NCI-H524 (cell line): Measurements from ENCODE around the gene RASAL2.
"Not testable (repeated sequence)": the region's sequence is repeated elsewhere in the genome, so short reads cannot be mapped to it uniquely, and the experiment has no call there.

Source experiments
- DNase-seq, 2 experiments: peaks; one replicate each; lab custom pipeline; 2025; lab: John Stamatoyannopoulos, UW

Gene RASAL2

DNA sequence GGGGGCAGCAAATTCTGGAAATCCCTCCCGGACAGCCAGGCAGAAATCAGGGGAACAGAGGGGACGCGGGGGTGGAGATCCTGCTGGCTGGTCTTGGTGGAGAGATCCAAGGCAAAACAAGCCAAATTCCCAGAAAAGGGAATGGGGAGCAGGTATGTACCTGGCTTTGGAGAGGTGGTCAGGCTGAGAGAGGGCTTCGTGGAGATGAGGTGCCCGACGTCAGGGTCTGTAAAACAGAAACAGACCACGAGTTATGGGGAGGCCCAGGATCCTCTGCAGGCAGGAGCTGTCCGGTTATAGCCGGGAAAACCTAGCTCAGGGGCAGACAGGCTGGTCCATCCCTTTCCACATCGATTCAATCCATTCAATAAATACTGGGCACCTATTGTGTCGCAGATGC lies 398.4 kb downstream of the RASAL2 start:
- no peak for DNase-seq

GRCh38 chr1:178493301-178493741 lies 399.4 kb downstream of the RASAL2 start:
- no peak for DNase-seq

DNA sequence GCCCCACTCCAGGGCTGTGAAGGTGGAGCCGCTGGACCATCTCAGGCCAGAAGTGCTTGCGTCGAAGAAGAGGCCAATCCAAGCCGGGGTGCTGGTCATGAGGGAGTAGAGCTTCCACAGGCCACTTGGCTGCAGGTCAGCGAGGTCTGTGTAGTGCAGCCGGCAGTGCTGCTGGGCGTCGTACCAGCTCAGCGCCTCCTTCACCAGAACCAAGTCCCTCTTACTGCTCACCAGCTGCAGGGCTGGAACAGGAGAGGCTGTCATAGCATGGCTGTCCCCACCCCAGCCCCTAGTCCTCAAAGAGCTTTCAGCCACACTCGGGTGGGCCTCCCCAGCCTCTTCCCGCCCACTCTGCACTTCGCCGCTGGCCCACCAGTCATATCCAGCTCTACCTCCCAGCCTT lies 400.7 kb downstream of the RASAL2 start:
- no peak for DNase-seq

GRCh38 chr1:178495158-178495557 lies 401.3 kb downstream of the RASAL2 start:
- DNase-seq: no peak

DNA sequence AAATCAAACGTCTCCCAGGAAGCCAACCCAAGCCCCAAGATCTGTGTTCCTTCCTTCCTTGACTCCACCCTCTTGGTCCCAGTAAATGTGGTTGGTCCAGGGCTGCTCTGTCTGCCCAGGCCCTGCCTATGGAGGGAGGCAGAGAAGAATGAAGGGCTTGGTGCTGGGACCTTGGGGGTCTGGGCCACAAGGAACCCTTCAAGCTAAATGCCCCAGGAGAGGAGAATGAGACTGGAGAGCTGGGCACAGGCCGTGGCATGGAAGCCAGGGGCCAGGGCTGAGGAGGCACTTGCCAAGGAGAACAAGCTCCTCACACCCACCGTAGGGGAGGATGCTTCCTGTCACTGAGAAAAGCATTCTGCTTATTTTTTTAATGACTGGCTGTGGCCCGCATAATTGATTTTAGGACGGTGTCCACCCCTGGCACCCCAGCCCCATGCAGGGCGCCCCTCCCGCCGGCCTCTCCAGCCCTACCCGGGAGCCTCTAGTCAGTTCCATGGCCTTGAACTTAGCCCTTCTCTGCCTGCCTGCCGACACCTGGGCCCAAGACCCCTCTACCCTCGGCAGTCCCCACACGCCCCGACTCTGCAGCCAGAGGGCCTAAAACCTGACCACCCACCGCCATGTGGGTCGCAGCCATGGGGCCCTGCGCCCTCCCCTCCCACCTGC lies 402.0 kb downstream of the RASAL2 start:
- no peak for DNase-seq

GRCh38 chr1:178496410-178497135 lies 402.7 kb downstream of the RASAL2 start, which contains the start of gene CLEC20A:
Gene CLEC20A (minus strand): TSS chr1:178496964. CDS start chr1:178496939, 25 bp downstream.
- no peak for DNase-seq

GRCh38 chr1:178497903-178498478 lies 404.1 kb downstream of the RASAL2 start:
- DNase-seq: no peak

GRCh38 chr1:178498896-178499675 lies 405.2 kb downstream of the RASAL2 start:
- DNase-seq: no peak

DNA sequence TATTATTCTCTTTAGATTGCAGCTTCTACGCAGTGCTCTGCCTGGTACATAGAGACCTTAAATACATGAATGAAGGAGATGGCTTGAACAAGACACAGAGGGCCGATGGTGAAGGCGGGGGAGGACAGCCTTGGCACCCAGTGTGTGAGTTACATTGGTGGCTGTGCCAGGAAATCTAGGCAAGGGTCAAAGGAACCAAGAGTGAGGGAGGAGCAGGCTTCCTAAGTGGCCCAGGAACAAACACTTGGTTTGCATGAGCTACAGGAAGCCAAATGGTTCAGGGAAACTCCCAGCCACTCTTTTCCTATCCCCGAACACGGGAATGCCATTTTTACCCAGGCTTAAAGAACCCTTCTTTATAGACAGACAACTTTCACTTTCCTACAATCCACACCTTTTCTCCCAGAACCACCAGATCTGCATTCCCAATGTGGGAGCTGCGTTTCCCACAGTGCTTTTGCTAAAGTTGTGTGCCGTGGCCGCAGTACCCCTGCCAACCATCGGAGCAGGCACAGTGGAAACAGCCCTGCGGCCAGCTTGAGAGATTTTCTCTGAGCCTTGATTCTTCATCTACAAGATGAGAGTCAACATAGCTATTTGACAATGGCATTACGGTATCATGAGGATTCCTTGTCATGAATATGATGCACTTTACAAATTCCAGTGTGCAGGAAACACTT lies 406.3 kb downstream of the RASAL2 start:
- no peak for DNase-seq

- DNase-seq: no peak
Measured at GRCh38 chr1:178500936-178501554, 407.1 kb downstream of the RASAL2 start.

DNA sequence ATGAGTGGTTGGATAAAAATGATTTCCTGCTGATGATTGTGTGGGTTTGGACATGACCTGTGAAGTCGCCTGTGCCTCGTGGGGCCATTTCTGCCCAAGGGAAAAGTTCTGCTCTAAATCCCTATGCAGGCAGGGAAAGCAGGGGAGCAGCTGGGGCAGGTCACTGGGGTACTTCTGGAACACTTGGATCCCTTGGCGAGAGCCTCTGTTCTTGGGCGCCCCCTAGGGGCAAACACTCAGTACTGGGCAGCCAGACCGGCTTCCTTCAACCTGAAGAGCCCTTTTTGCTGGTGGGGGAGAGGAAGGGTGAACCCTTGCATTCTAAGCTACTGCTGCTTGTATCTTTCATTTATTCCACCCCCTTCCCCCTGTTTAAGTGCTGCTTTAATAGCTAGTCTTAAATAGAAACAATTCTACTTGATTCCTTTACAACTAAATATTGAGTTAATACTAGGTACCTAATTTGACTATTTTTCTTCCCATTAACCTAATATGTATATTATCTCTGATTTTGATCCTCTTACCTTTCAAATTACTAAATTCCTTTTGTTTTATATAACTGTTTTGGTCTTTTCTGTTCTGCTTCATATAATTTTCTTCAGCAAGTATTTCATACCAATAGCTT lies 407.9 kb downstream of the RASAL2 start:
- DNase-seq: peak; percentile 23 to 76

DNA sequence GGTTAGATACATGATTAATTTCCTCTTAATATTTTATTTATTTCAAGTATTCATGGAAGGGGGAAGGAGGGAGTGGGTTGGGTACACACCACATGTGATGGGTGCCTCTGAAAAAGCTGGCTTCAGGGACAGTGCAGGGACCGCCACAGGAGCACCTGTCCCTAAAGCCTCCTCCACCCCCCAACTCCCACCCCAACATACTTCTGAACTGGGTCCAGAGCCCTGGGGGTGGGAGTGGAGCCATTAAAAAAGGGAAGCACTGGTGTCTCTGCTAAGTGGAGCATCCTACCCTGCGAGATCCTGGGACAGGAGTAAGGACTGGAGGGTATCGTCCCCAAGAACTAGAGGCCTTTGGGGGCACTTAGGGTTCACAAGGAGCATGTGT lies 408.4 kb downstream of the RASAL2 start:
- DNase-seq: no peak

DNA sequence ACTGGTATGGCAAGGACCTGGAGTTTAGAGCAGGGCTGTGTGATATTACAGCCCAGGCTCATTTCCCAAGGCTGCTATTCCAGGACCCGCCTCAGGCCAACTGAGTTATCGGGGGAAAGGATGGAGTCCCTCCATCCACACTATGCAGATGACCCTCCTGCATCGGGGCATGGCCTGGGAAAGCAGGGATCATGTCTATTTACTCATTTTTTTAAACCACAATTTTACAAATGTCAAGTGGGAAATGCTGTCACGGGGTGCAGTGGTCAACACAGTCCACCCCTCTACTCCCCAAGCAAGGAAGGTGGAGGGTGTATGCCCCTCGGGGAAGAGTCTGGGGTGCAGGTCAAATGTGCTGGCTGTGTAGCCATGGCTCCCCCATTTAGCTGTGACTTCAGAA lies 409.0 kb downstream of the RASAL2 start:
- no peak for DNase-seq

DNA sequence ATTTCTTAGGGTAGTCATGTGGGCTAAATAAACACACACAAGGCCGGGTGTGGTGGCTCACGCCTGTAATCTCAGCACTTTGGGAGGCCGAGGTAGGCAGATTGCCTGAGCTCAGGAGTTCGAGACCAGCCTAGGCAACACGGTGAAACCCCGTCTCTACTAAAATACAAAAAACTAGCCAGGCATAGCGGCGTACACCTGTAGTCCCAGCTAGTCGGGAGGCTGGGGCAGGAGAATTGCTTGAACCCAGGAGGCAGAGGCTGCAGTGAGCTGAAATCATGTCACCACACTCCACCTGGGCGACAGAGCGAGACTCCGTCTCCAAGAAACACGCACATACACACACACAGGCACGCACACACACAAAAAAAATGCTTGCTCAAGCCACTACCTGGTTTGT lies 409.4 kb downstream of the RASAL2 start:
- DNase-seq: not testable (repeated sequence)

DNA sequence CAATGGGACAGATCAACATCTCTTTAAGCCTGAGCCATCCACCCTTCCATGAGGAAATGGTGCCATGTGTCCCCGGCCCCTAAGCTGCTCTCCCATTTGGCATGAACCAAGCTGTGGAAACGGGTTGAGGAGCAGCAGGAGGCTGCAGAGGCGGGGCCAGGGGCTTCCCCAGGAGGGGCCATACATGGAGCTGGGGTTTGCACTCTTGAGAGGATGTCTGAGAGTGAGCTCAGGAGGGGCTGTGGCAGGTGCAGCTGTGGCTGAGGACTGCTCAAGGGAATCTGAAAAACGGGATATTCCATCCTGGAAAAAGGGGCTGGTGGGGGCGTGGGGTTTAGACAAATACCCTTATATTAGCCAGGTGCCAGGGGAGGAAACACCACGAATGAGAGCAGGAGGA lies 409.9 kb downstream of the RASAL2 start:
- peak in 1 of 2 experiments; percentile 44 for DNase-seq

GRCh38 chr1:178504286-178504685 lies 410.4 kb downstream of the RASAL2 start:
- no peak for DNase-seq

- no peak for DNase-seq
Measured at GRCh38 chr1:178506177-178506576, 412.3 kb downstream of the RASAL2 start.

DNA sequence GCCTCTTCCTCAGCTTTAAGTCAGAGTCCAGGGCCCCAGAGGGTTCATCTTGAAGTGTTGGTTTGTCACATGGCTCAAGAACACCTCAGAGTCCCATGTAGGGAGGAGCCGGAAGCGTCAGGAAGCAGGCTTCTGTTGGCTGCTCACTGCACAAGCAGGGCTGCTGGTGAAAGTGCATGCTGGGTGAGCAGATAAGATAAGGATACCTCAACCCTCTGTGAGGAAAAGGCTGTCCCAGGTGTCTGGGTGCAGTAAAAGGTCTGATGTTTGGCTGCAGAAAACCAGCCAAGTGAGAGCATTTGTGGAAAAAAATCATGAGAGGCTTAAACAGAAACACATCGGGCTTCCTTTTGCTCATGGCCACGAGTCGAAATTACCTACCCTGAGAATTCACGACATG lies 412.8 kb downstream of the RASAL2 start:
- DNase-seq: no peak

- DNase-seq: no peak
Measured at GRCh38 chr1:178509414-178510007, 415.6 kb downstream of the RASAL2 start.

DNA sequence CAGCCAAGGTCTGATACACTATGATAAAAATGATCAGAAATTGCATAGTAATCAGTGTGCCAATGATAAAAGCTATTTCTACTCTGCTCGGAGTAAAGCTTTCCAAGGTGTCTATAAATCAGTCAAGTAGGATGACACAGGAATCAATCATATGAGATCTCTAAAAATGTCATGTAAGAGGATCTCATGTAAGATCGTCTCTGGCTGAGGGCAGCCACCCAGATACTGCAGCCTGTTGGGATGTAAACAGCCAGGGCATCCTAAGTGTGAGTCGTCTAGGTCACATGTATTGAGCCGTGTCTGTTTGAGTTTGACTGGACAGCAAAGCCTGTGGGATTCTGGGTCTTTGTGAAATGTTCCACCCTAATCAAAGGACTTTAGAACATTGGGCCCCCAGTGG lies 416.3 kb downstream of the RASAL2 start:
- no peak for DNase-seq
